Parathyroid adenoma (tissue), 2 donors: ENCODE measurements around the gene C11orf68.
"Not testable (repeated sequence)": the region's sequence is repeated elsewhere in the genome, so short reads cannot be mapped to it uniquely, and the experiment has no call there.

Experiments
- H2AFZ ChIP-seq: fragments of 300-600 bp; sonication (generic); one replicate; pipeline ENCODE4 v1.7.0; 2017; ENCODE audit warnings: antibody characterized with exemption, mild to moderate bottlenecking
- H3K27ac ChIP-seq: fragments of 300-600 bp; sonication (generic); one replicate; pipeline ENCODE4 v1.7.0; 2017
- H3K27me3 ChIP-seq: fragments of 300-600 bp; sonication (generic); one replicate; pipeline ENCODE4 v1.7.0; 2017; ENCODE audit warnings: low read length; ENCODE audit not compliant: control insufficient read depth, insufficient read depth
- H3K36me3 ChIP-seq: fragments of 300-600 bp; sonication (generic); one replicate; pipeline ENCODE4 v1.7.0; 2017; ENCODE audit warnings: low read length; ENCODE audit not compliant: control insufficient read depth, insufficient read depth
- H3K4me1 ChIP-seq: fragments of 300-600 bp; sonication (generic); one replicate; pipeline ENCODE4 v1.7.0; 2017; ENCODE audit warnings: control low read depth
- H3K4me2 ChIP-seq: fragments of 300-600 bp; sonication (generic); one replicate; pipeline ENCODE4 v1.7.0; 2017; ENCODE audit warnings: low read length
- H3K4me3 ChIP-seq: fragments of 300-600 bp; sonication (generic); one replicate; pipeline ENCODE4 v1.7.0; 2017; ENCODE audit warnings: low read depth, low read length
- H3K79me2 ChIP-seq: fragments of 300-600 bp; sonication (generic); one replicate; pipeline ENCODE4 v1.7.0; 2017; ENCODE audit warnings: control low read depth
- H3K9ac ChIP-seq: fragments of 300-600 bp; sonication (generic); one replicate; pipeline ENCODE4 v1.7.0; 2017; ENCODE audit warnings: mild to moderate bottlenecking
- H3K9me3 ChIP-seq: fragments of 300-600 bp; sonication (generic); one replicate; pipeline ENCODE4 v1.7.0; 2017; ENCODE audit warnings: low read length; ENCODE audit not compliant: control insufficient read depth
- CTCF ChIP-seq: fragments of 300-600 bp; sonication (generic); IDR thresholded peaks from one replicate; pipeline ENCODE4 v1.7.0; 2017; ENCODE audit warnings: antibody characterized with exemption, mild to moderate bottlenecking
- donor health status: primary hyperparathyroidism.

C11orf68 gene

GRCh38 chr11:65958291-65958690 is 39.4 kb upstream of the C11orf68 start:
- H2AFZ ChIP-seq, result no peak overlapping the region
- peaks cover 12% of the 10 kb centered on the region for H3K79me2 ChIP-seq
- no peak overlapping the region for H3K4me3 ChIP-seq
- H3K9ac ChIP-seq, result no peak overlapping the region
- peaks cover 7% of the 10 kb centered on the region for H3K4me1 ChIP-seq
- no peaks in the 10 kb centered on the region for H3K36me3 ChIP-seq
- no peaks in the 10 kb centered on the region for H3K27me3 ChIP-seq
- no peak overlapping the region for H3K4me2 ChIP-seq
- no peak overlapping the region for H3K27ac ChIP-seq
- H3K9me3 ChIP-seq, result no peaks in the 10 kb centered on the region
- no peak for TF ChIP-seq CTCF

DNA sequence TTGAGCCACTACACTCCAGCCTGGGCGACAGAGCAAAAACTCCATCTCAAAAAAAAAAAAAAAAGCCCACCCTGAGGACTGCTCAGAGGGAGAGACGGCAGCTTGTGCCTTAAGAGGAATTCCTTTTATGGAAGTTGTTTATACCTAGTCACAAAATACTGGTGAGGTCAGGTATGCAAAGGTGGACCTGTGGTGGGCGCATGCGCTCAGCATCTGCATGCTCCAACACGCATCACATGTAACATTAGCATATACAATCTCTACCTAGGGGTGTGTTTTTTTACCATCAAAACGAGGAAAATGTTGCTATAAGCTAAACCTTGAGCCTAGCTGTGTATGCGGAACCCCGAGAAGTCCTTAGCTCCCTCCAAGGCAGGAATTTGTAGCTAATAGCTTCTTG is 35.9 kb upstream of the C11orf68 start:
- no peak overlapping the region for H2AFZ ChIP-seq

DNA sequence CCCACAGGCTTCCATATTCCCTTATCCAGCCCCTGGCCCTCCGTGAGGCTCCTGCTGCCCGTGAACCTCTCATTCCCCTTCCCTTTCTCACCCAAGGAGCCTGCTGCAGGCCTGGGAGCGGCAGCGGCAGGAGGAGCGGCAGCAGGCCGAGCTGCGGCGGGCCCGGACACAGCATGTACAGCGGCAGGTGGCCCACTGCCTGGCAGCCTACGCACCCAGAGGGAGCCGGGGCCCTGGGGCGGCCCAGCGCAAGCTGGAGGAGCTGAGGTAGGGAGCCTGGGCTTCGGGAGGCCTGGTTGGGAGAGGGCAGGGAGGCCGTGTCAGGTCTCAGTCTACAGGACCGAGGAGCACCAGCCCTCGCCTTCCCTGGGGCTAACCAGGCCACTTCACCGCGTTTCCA is 34.6 kb upstream of the C11orf68 start:
- Histone ChIP-seq H3K79me2 (no peaks in the 10 kb centered on the region), H3K4me1 (no peaks in the 10 kb centered on the region), H3K36me3 (no peaks in the 10 kb centered on the region), H2AFZ (no peak overlapping the region), H3K9me3 (no peaks in the 10 kb centered on the region), H3K9ac (no peak overlapping the region), H3K27ac (no peak overlapping the region), H3K27me3 (no peaks in the 10 kb centered on the region), H3K4me2 (no peak overlapping the region), H3K4me3 (no peak overlapping the region)
- no peak for TF ChIP-seq CTCF

More for the DNA sequence above, 35.9 kb upstream of the C11orf68 start:
- Histone ChIP-seq H3K27ac (no peak overlapping the region), H3K4me2 (no peak overlapping the region), H3K36me3 (no peaks in the 10 kb centered on the region), H3K4me3 (no peak overlapping the region), H3K79me2 (no peaks in the 10 kb centered on the region), H3K9me3 (no peaks in the 10 kb centered on the region), H3K9ac (no peak overlapping the region), H3K4me1 (no peaks in the 10 kb centered on the region), H3K27me3 (no peaks in the 10 kb centered on the region)
- TF ChIP-seq CTCF, result no peak

DNA sequence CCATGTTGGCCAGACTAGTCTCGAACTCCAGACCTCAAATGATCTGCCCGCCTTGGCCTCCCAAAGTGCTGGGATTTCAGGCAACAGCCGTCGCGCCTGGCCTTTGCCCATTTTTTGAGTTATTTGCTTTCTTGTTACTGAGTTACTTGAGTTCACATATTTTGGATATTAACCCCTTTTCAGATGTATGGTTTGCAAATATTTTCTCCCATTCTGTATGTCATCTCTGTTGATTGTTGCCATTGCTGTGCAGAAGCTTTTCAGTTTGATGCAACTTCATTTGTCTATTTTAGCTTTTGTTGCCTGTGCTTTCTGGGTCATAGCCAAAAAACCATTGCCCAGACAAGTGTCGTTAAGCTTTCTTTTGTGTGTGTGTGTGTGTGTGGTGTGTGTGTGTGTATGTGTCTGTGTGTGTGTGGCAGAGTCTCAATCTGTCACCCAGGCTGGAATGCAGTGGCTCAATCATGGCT is 33.2 kb upstream of the C11orf68 start:
- Histone ChIP-seq H3K4me3 (no peak overlapping the region), H3K27ac (no peak overlapping the region), H3K36me3 (no peaks in the 10 kb centered on the region), H3K9ac (no peak overlapping the region), H3K27me3 (no peaks in the 10 kb centered on the region), H3K4me1 (no peaks in the 10 kb centered on the region), H3K4me2 (no peak overlapping the region), H3K9me3 (no peaks in the 10 kb centered on the region), H3K79me2 (no peaks in the 10 kb centered on the region), H2AFZ (no peak overlapping the region)
- no peak for TF ChIP-seq CTCF

DNA sequence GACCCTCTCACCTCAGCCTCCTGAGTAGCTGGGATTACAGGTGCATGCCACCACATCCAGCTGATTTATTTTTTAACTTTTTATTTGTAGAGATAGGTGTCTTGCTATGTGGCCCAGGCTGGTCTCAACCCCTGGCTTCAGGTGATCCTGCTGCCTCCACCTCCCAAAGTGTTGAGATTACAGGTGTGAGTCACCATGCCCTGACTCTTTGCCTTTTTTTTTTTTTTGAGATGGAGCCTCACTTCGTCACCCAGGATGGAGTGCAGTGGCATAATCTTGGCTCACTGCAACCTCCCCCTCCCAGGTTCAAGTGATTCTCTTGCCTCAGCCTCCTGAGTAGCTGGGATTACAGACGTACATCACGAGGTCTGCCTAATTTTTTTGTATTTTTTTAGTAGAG is 32.8 kb upstream of the C11orf68 start:
- not testable (repeated sequence) for H3K4me2 ChIP-seq, H3K27me3 ChIP-seq, H3K4me1 ChIP-seq, H3K27ac ChIP-seq, H3K9ac ChIP-seq, H3K79me2 ChIP-seq, H3K4me3 ChIP-seq, H3K36me3 ChIP-seq, H3K9me3 ChIP-seq, H2AFZ ChIP-seq

DNA sequence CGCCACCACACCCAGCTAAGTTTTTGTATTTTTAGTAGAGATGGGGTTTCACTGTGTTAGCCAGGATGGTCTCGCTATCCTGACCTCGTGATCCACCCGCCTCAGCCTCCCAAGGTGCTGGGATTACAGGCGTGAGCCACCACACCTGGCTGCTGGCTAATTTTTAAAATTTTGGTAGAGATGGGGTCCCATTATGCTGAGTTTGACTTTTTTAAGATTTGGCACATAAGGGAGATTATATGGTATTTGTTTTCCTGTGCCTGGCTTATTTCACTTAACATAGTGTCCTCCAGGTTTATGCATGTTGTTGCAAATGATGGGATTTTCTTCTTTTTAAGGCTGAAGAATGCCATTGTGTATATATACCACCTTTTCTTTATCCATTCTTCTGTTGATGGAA is 31.8 kb upstream of the C11orf68 start:
- H3K79me2 ChIP-seq, H3K4me1 ChIP-seq, H2AFZ ChIP-seq, H3K4me2 ChIP-seq, H3K36me3 ChIP-seq, H3K4me3 ChIP-seq, H3K27me3 ChIP-seq, H3K9ac ChIP-seq, H3K27ac ChIP-seq, H3K9me3 ChIP-seq: not testable (repeated sequence)
